H4 (cell line): ENCODE results near the gene DCD. TPM values are rescaled to one million over a fixed set of nuclear protein-coding genes. Genes with fewer than 3 reads are reported as not detected.

Experiments
- DNase-seq: peaks from one replicate; pipeline ENCODE4 v3.0.0-alpha.2; 2015; ENCODE audit warnings: low spot score
- total RNA-seq: library from RNA; depleted of rRNA; stranded (reverse); fragments of >200 nt; shearing (Covaris generic); gene quantifications from 2 replicates; pipeline ENCODE4 v1.2.3, GENCODE V29; 2014; rRNA removed

DCD gene
- total RNA-seq, 1 experiment from 2014 or later = not detected

DNA sequence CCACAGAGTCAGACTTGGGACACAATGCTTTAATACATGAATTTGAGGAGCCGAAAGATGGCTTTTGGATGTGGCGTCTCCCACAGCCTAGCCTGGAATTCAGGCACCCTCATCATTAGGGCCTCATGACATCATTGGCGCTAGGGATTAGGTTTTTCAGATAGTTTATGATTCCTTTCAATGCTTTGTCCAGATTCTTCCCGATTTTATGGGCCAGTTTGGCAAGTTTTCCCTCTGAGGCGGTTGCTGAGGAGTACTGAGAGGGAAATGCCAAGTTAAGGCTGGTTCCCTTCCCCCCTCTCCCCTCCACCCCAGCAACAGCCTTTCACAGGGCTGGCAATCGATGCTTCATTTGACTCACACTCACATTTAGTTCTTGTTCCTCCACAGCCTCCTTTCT is 40.0 kb downstream of the DCD start:
- no peak for DNase-seq

DNA sequence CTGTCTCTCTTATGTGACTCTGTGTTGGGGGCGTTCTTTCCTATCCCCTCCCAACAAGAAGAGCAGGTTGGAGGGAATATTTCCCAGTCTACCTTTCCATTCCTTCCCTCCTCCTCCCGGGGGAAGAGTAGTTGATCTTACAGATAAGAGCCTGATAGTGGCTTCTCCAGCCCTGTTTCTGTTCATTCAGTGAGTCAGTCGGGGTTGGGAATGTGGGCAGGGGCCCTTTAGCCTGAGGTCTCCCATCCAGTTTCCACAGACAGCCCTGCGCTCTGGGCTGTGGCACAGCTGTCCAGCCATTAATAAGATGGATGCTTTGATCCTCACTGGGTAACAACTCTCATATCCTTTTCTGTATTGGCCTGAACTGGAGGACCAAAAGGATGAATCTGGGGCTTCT is 41.6 kb downstream of the DCD start:
- DNase-seq = no peak

DNA sequence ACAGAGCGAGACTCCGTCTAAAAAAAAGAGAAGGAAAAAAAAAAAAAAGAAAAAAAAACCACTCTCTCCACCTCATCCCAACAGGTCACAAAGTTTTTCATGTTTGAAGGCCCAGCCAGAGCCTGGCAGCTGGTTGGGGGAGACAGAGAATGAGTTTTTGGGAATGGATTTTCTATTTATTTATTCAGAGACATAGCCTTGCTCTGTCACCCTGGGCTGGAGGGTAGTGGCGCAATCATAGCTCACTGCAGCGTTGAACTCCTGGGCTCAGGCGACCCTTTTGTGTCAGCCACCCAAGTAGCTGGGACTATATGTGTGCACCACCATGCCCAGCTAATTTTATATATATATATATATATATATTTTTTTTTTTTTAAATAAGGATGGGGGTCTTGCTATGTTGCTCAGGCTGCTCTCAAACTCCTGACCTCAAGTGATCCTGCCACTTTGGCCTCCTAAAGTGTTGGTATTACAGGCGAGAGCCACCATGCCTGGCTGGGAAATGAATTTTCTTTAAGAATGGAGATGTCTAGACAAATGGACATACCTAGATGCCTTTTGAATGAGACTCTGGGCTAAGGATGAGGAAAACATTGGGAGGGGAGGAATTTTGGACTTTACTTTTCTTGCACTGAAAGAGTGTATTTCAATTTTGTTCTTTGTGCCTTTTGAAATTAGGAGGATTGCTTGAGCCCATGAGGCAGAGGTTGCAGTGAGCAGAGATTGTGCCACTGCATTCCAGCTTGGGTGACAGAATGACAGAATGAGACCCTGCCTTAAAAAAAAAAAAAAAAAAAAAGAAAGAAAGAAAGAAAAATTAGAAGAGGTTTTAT is 42.8 kb downstream of the DCD start:
- DNase-seq = no peak

DNA sequence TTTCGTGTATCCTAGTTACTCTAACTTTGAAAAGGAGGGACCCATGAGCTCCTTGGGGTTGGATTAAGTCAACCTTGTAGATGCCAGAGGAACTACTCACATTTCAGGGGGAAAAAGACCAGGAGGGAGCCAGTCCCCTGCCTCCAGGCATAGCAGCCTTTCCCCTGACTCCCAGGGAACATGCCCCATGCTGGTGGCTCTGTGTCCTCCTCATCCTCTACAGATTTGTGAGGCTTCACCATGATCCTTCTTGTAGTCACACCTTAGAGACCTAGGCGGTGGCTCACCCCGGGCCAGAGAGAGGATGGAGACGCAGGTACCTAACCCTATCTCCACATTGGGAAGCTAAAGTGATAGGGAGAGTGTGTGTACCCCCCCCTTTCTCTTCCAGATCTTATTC is 43.7 kb downstream of the DCD start:
- DNase-seq = no peak

DNA sequence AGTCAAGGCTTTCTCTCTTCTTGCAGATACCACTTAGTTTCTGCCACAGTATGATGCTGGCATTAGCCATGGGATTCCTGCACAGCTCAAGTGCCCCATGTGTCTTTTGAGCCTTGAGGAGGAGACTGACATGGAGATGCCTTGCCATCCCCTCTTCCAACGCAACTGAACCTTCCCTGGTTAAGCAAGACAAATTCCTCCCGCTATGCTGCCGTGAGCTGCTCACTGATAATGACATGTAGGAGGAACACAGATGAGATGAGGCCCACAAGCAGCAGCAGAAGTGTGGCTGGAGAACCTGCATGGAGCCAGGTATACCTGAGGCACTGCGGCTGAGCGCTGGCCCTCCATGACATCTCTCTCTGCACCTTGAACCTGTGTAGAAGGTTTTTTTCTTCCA is 44.3 kb downstream of the DCD start:
- no peak for DNase-seq

DNA sequence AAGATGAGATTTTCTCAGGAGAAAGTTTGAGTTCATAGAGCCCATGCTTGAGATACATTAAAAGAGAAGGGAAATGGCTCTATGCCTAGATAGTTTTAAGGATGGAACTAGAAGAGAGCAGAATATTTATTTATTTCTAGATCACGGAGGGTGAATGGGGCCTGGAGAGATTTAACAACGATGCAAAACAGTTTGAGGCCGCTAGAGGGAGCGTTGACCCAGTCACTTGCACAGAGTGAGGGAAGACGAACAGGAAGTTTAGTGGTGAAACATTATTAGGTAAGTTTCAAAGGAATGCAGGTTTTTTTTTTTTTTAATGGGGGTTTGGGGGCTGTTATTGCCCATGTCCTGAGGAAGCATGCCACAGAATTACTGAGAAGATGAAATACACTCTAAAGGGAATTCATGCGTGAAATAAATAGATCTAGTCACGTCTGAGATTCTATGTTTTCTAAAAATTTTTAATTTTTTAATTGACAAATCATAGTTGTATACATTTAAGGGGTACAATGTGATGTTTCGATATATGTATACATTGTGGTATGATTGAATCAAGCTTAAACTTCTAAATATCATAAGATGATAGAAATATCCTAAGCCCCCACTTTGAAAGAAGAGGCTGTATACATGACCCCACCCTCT is 44.9 kb downstream of the DCD start:
- DNase-seq = peak; percentile 86

DNA sequence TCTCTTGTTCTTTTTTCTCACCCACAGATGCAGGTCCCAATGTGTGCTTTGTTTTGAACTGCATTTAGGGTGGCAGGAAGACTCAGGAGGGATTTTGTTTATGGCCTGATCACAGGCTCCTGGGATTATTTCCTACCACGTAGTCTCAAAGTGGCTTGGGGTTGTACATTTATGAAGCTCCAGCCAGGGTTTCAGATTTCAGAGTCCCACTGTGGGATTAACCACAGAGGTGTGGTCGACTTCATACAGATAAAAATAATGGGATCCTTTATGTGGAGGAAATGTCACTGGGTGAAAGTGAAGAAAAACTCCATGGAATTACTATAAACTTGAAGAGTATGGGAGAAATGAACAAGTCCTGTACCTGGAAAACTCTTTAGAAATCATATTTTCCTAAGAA is 45.5 kb downstream of the DCD start:
- peak; percentile 14 for DNase-seq

DNA sequence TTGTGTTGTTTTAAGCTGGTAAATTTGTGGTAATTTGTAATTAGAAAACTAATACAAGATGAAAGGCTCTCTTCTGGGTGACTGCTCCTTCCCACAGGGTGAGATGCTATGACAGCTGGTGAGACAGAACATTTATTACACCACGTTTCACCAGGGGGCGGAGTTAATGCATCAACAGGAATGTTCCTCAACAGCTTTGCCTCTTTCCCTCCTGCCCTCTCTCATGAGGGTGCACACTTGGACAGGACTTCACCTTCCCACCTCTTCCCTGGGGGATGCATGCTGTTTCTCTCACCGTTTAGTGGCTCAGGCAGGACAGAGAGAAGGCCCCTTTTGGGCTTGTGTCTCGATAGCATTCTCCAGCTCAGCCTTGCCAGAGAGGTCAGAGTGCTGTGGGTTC is 46.3 kb downstream of the DCD start:
- peak; percentile 23 for DNase-seq

DNA sequence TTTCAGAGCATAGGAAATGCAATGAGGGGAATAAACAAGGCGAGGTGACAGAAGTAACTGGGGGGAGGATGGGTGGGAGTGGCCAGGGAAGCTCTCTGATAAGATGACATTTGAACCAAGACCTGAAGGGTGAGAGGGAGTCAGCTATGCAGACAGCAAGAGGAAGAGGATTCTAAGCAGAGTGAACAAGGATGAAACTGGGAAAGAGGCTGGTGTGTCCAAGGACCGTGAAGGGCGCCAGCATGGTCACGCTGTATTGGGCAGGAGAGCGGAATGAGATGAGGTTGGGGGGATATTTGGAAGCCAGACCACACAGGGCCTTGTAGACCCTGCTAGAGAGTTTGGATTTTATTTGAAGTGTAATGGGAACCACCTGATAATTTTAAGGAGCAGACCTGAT is 49.2 kb downstream of the DCD start:
- DNase-seq = no peak

DNA sequence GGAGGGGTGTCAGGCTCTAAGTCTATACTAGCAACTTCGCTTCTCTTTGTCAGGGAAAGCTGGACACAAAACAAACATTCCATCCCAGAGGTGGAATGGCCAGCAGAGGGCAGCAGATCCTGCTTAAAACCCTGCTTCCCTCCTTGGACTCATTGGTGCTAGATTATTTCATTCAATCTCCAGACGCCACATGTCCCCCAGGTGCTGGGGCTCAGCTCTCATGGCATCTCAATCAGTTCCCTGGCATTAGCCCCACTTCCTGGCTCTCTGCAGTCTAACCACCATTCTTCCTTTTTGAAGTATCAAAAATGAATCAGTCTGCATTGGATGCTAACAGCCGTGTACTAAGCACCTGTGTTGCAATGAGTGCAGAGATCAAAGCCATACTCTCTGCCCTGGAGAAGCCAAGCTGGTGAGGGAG is 51.6 kb downstream of the DCD start:
- peak; percentile 53 for DNase-seq

DNA sequence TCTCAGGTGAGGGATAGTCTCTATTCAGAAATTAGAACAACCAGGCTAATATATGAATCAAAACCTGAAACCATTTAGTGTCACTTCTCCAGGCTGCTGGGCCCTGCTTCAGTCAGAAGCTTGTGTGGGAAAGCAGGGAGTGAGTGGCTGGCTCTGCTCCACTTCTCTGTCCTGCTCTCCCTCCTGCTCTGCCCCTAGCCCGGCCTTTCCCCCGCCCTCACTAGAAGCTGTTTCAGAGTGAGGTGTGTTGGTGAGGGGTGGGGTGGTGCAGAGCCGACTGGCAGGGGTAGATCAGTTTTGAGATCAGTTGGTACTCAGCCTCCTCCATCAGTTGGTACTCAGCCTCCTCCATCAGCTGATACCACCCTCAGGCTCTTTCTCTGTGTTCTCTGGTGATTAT is 52.7 kb downstream of the DCD start:
- no peak for DNase-seq

Other genes starting within 250 kb of the DCD start
- gene ITGA5, start 229.1 kb downstream of the DCD start, total RNA-seq = 86.7 and 89.4 TPM in 2 replicates
- not detected in 2 replicates for gene GTSF1, start 174.8 kb downstream of the DCD start, total RNA-seq
- under 0.01 TPM in 1 of 2 replicates, not detected in the other for gene NCKAP1L, start 150.6 kb downstream of the DCD start, total RNA-seq
- 0.10 and 0.43 TPM in 2 replicates for gene PDE1B, start 98.8 kb downstream of the DCD start, total RNA-seq
- gene PPP1R1A, start 59.7 kb downstream of the DCD start, total RNA-seq = 0.21 TPM in 1 of 2 replicates, not detected in the other
- gene LACRT, start 13.5 kb downstream of the DCD start, total RNA-seq = not detected in 2 replicates
- not detected in 2 replicates for gene MUCL1, start 206.2 kb upstream of the DCD start, total RNA-seq